GM19043 (cell line): ENCODE measurements around the gene ARHGAP32.
"Not testable (repeated sequence)": the region's sequence is repeated elsewhere in the genome, so short reads cannot be mapped to it uniquely, and the experiment has no call there.

Source experiments
- ATAC-seq: cut with Tn5 transposase; IDR thresholded peaks from one replicate; pipeline ENCODE4 v1.9.1; 2021; ENCODE audit warnings: low read depth; ENCODE audit not compliant: unreplicated experiment

ARHGAP32 gene

GRCh38 chr11:129204150-129204838 is 12.2 kb upstream of the ARHGAP32 start:
- no peak for ATAC-seq

GRCh38 chr11:129202646-129203045 is 10.5 kb upstream of the ARHGAP32 start:
- ATAC-seq: no peak

DNA sequence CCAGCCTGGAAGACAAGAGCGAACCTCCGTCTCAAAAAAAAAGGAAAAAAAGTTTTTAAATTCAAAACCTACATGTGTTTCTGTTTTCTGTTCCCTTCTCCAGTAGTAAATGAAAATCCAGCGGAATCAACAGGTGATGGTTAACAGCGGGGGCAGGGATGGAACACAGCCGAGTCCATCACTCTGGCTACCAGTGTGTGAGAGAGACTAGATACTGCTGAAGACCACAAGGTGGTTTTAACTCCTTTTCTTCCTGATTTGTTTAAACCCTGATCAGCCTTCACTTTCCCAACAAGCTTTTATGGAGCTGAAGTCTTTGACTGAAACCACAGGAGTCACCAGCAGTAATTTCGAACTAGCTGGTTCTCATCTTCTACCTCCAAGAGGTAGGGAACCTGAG is 3.6 kb upstream of the ARHGAP32 start:
- no peak for ATAC-seq

DNA sequence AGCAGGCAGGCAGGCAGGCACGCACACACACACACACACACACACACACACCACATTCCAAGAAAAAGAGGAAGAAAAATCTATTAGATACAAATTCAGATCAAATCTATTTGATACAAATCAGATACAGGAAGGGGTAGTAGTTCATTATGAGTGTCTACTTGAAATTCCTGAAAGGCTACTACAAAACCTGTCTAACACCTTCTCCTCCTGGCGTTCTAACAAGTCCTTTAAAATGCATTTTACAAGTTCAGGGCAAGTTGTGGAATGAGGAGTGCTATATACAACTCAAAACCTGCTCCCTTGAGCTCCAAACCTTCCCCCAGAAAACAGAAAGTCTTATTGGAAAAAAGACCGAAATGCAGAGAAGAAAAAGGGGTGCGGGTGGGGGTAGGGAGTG is 476 bp downstream of the ARHGAP32 start:
- ATAC-seq: no peak

- no peak for ATAC-seq
These were observed 2.0 kb downstream of the ARHGAP32 start for GRCh38 chr11:129190087-129190486.

- no peak for ATAC-seq
These were observed 2.5 kb downstream of the ARHGAP32 start for GRCh38 chr11:129189646-129190045.

DNA sequence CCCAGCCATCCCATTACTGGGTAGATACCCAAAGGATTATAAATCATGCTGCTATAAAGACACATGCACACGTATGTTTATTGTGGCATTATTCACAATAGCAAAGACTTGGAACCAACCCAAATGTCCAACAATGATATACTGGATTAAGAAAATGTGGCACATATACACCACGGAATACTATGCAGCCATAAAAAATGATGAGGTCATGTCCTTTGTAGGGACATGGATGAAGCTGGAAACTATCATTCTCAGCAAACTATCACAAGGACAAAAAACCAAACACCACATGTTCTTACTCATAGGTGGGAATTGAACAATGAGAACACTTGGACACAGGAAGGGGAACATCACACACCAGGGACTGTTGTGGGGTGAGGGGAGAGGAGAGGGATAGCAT is 7.0 kb downstream of the ARHGAP32 start:
- ATAC-seq: not testable (repeated sequence)

- no peak for ATAC-seq
These were observed 7.5 kb downstream of the ARHGAP32 start for GRCh38 chr11:129184581-129184980.

DNA sequence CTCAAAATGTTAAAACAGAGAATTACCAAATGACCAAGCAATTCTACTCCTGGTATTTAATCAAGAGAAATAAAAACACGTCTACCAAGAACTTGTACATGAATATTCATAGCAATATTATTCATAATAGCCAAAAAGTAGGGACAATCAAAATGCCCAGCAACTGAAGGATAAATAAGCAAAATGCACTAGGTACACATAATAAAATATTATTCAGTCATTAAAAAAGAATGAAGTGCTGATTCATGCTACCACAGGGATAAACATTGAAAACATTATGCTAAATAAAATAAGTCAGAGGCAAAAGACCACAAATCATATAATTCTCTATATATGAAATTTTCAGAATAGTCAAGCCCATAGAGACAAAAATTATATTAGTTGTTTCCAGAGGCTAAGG is 24.8 kb downstream of the ARHGAP32 start:
- no peak for ATAC-seq

- ATAC-seq: no peak
These were observed 28.4 kb downstream of the ARHGAP32 start for GRCh38 chr11:129163714-129164164.

- not testable (repeated sequence) for ATAC-seq
These were observed 35.0 kb downstream of the ARHGAP32 start for GRCh38 chr11:129157080-129157479.

DNA sequence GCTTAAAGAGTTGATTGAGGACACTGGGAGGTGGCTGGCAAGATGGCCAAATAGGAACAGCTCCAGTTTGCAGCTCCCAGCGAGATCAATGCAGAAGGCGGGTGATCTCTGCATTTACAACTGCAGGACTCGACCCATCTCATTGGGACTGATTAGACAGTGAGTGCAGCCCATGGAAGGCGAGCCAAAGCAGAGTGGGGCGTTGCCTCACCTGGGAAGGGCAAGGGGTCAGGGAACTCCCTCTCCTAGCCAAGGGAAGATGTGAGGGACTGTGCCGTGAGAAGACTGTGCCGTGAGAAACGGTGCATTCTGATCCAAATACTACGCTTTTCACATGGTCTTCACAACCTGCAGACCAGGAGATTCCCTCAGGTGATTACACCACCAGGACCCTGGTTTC is 36.4 kb downstream of the ARHGAP32 start:
- no peak for ATAC-seq

DNA sequence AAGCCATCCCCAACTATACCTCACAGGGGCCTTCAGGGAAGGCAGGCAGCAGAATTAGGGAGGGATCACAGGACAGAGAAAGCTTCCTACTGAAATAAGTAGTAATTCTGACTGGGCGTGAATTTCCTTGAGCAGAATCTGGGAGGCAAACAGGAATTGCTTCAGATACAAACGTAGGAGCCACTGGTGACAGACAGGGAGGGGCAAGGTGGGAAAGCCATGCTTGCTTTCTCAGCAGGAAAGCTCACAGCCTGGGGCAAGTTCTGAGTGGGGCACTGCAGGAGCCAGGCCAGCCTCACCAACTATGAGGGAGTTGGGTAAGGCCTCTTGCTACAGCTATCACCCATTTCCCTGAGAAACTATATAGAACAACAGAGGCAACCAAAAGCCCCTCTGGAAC is 43.6 kb downstream of the ARHGAP32 start:
- ATAC-seq: no peak

GRCh38 chr11:129146191-129146590 is 45.9 kb downstream of the ARHGAP32 start:
- ATAC-seq: no peak

- no peak for ATAC-seq
These were observed 46.8 kb downstream of the ARHGAP32 start for GRCh38 chr11:129145276-129145675.

DNA sequence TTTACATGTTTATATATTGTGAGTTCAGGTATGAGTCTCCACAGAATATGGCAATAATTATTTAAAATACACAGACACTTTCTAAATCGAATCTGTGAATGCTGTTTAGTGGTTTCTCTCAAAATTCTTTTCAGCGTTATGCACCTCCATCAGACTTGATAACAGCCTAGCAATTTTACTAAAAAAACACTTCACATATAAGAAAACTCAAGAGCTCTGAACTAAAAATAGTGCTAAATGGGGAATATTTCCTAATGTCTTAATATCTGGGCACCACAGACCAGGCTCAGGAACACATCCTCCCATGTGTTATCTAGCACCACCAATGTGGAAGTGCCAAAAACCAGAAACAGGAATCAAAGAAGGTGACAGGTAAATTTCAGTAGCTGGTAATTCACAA is 47.9 kb downstream of the ARHGAP32 start:
- ATAC-seq: no peak

DNA sequence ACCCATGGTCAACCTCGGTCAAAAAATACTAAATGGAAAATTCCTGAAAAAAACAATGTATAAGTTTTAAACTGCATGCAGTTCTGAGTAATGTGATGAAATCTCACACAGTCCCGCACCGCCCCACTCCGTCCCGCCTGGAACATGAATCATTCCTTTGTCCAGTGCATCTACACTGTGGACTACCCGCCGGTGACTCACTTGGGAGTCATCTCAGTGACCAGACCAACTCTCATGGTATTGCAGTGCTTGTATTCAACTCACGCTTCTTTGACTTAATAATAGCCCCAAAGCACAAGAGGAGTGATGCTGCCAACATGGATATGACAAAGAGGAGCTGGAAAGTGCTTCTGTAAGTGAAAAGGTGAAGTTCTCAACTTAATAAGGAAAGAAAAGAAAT is 48.8 kb downstream of the ARHGAP32 start:
- no peak for ATAC-seq

DNA sequence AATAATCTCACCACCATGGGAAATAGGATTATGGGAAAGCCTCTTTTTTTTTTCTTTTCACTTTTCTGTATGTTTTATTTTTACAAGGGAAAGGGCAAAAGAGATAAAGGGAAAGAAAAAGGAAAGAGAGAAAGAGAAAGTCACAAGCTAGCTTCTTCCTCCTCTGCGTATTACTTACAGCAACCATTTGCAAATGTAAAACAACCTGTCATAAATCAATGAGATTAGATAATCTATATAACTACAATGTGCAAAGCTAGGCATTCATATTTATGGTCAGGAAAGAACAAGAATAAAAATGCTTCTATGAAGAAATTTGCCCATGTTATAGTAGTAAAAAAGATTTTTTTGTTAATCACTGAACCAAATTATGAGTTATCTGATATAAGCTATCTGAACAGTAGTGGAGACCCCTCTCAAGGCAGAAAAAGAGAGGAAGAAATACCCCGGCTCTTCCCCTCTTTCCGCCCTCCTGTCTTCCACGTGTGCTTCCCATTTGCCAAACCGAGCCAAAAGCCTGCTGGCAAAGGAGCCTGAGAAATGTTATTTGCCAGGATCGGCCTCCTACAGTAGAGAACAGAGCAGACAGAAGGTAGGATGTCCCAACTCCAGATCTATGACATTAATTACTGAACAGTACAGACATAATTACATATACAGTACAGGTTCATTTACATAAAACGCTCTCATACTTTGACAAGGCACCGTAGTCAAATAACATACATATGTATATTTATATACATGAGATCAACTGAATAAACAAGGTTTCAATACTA is 50.2 kb downstream of the ARHGAP32 start:
- no peak for ATAC-seq

- no peak for ATAC-seq
These were observed 60.8 kb downstream of the ARHGAP32 start for GRCh38 chr11:129131316-129131715.

GRCh38 chr11:129128881-129129620 is 63.1 kb downstream of the ARHGAP32 start:
- not testable (repeated sequence) for ATAC-seq

DNA sequence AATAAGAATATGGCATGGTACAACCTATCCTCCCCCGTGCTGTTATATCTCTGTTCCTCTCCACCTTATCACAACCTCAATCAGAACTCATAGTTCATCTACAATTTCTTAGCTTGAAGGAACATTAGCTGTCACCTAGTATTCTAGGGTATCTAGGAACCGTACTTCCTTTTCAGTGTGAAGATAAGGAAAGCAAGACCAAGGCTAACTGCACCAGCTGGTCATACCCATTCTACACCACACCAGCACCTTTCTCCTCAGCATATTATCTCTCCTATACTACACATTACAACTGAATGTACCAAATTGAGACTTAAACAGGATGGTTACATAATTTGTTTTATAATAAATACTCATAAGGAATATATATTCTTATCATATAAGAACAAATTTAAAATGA is 73.1 kb downstream of the ARHGAP32 start:
- ATAC-seq: no peak
